CD4-positive, alpha-beta memory T cell (primary cell): ENCODE results near the gene WRAP73. TPM values are rescaled to one million over a fixed set of nuclear protein-coding genes. Genes with fewer than 3 reads are reported as not detected.

Source experiments
- CTCF ChIA-PET: fragments of 350-600 bp; sonication (Branson Sonifier 250); formaldehyde crosslinking; loops from one replicate; lab custom pipeline; 2021; ENCODE audit warnings: inconsistent platforms; ENCODE audit not compliant: partially characterized antibody; lab: Charles Lee
- POLR2A ChIA-PET: fragments of 350-600 bp; sonication (Branson Sonifier 250); formaldehyde crosslinking; loops from one replicate; lab custom pipeline; 2021; ENCODE audit not compliant: partially characterized antibody; lab: Charles Lee
- DNase-seq, 5 donors: peaks; one replicate each; pipeline versions ENCODE4 v3.0.0 to v3.0.0-alpha.2; 2020 to 2022; ENCODE audit warnings: mixed read lengths in 1 of 5
- H3K27ac ChIP-seq: one replicate; pipeline ENCODE4 v1.7.0; 2013; ENCODE audit warnings: low read depth, low read length
- H3K27me3 ChIP-seq: 2 replicates; pipeline ENCODE4 v1.7.0; 2013; ENCODE audit warnings: mild to moderate bottlenecking, low read length, moderate library complexity; ENCODE audit not compliant: insufficient read depth
- H3K36me3 ChIP-seq: 2 replicates; pipeline ENCODE4 v1.7.0; 2013; ENCODE audit warnings: mild to moderate bottlenecking, low read length, moderate library complexity; ENCODE audit not compliant: insufficient read depth
- H3K4me1 ChIP-seq: 2 replicates; pipeline ENCODE4 v1.7.0; 2013; ENCODE audit warnings: mild to moderate bottlenecking, low read length, moderate library complexity; ENCODE audit not compliant: insufficient read depth
- H3K4me3 ChIP-seq, 2 donors: one replicate each; pipeline ENCODE4 v1.7.0; 2013; ENCODE audit warnings: low read length in 2 of 2, mild to moderate bottlenecking in 1 of 2
- H3K9me3 ChIP-seq, 2 donors: one replicate each; pipeline ENCODE4 v1.7.0; 2013; ENCODE audit warnings: low read length in 2 of 2, control low read depth in 1 of 2; ENCODE audit not compliant: control insufficient read depth in 1 of 2
- H3K27ac Mint-ChIP-seq, 7 donors: one replicate each; pipeline ENCODE4 v1.8.0; 2020 to 2021; ENCODE audit warnings: mixed read lengths in 7 of 7, mild to moderate bottlenecking in 6 of 7, inconsistent platforms in 3 of 7, moderate library complexity in 3 of 7
- H3K27me3 Mint-ChIP-seq, 2 donors: one replicate each; pipeline ENCODE4 v1.8.0; 2020 to 2021; ENCODE audit warnings: mixed read lengths in 2 of 2
- H3K36me3 Mint-ChIP-seq, 2 donors: one replicate each; pipeline ENCODE4 v1.8.0; 2020 to 2021; ENCODE audit warnings: mixed read lengths in 2 of 2, inconsistent platforms in 1 of 2, mild to moderate bottlenecking in 1 of 2
- H3K4me1 Mint-ChIP-seq, 4 donors: one replicate each; pipeline ENCODE4 v1.8.0; 2020 to 2021; ENCODE audit warnings: mixed read lengths in 4 of 4, mild to moderate bottlenecking in 1 of 4
- H3K4me3 Mint-ChIP-seq, 8 donors: one replicate each; pipeline ENCODE4 v1.8.0; 2020 to 2021; ENCODE audit warnings: mixed read lengths in 8 of 8, mild to moderate bottlenecking in 7 of 8, moderate library complexity in 6 of 8, inconsistent platforms in 3 of 8
- H3K9me3 Mint-ChIP-seq, 8 donors: one replicate each; pipeline ENCODE4 v1.8.0; 2020 to 2021; ENCODE audit warnings: mixed read lengths in 8 of 8, mild to moderate bottlenecking in 5 of 8, inconsistent platforms in 3 of 8, moderate library complexity in 1 of 8
- intact Hi-C: fragments of 100-400 bp; cut with micrococcal nuclease; formaldehyde crosslinking; loops from one replicate; pipeline ENCODE4 v1.15.1; 2023
- polyA plus RNA-seq, 2 donors: library from polyadenylated mRNA; unstranded; fragments of 300-500 nt; fragmentation: Illumina TruSeq; gene quantifications; one replicate each; pipeline ENCODE4 v1.2.3, GENCODE V29; 2021
- total RNA-seq, 2 experiments: library from RNA; stranded (reverse); gene quantifications; one replicate each; pipeline ENCODE4 v1.2.3, GENCODE V29; 2021

The WRAP73 gene
- total and polyA plus RNA-seq, 4 experiments from 2014 or later = 24.4 to 40.7 (median 34.6) TPM

- Mint-ChIP-seq H3K27me3 (no peaks in the 10 kb centered on the region), H3K36me3 (peaks cover 33 to 56% of the 10 kb centered on the region in 2 donors), H3K27ac (no peak overlapping the region), H3K9me3 (no peaks in the 10 kb centered on the region), H3K4me1 (peaks cover 3 to 13% (median 7%) of the 10 kb centered on the region in 4 donors), H3K4me3 (no peak overlapping the region)
- Histone ChIP-seq H3K27ac (no peak overlapping the region), H3K4me3 (no peak overlapping the region), H3K9me3 (no peaks in the 10 kb centered on the region), H3K36me3 (peaks cover 18% of the 10 kb centered on the region), H3K4me1 (peaks cover 4% of the 10 kb centered on the region), H3K27me3 (no peaks in the 10 kb centered on the region)
- CTCF ChIA-PET = no interaction called here
- intact Hi-C loops = no loop called here
- no peak for DNase-seq
- POLR2A ChIA-PET = no interaction called here
These were observed 6.8 kb downstream of the WRAP73 start for GRCh38 chr1:3642919-3643675.

DNA sequence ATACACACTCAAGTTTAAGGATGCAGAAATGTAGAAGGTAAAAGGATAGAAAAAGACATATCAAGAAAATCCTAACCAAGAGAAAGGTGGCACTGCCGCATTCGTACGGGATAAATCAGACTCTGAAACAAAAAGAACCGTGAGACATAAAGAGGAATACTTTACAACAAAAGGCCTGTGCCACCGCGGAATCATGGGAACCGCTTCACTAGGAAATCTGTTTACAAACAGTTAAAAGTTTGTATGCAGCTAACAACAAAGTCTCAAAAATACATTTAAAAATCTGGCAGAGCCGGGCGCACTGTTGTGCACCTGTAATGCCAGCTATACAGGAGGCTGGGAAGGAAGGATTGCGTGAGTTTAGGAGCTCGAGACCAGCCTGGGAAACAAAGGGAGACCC lies 8.1 kb downstream of the WRAP73 start:
- H3K36me3 ChIP-seq = peaks cover 29% of the 10 kb centered on the region
- no peak overlapping the region for H3K4me3 ChIP-seq
- intact Hi-C loops = no loop called here
- Mint-ChIP-seq H3K9me3 (no peaks in the 10 kb centered on the region), H3K36me3 (peaks cover 35 to 56% of the 10 kb centered on the region in 2 donors), H3K27me3 (no peaks in the 10 kb centered on the region), H3K27ac (no peak overlapping the region), H3K4me1 (peaks cover 0 to 7% (median 2%) of the 10 kb centered on the region in 4 donors), H3K4me3 (no peak overlapping the region)
- no peaks in the 10 kb centered on the region for H3K9me3 ChIP-seq
- POLR2A ChIA-PET = no interaction called here
- H3K27me3 ChIP-seq = no peaks in the 10 kb centered on the region
- DNase-seq = no peak
- CTCF ChIA-PET = interaction anchor here (1.1 kb wide), 1 partner anchor 23 kb away, joined by 3 read pairs; no protein-coding TSS in a partner anchor
- no peaks in the 10 kb centered on the region for H3K4me1 ChIP-seq
- H3K27ac ChIP-seq = no peak overlapping the region

GRCh38 chr1:3641046-3641760 lies 8.7 kb downstream of the WRAP73 start:
- peaks cover 40 to 57% of the 10 kb centered on the region in 2 donors for H3K36me3 Mint-ChIP-seq
- H3K36me3 ChIP-seq = peaks cover 29% of the 10 kb centered on the region
- no peak overlapping the region for H3K27ac Mint-ChIP-seq
- H3K27ac ChIP-seq = no peak overlapping the region
- H3K27me3 Mint-ChIP-seq = no peaks in the 10 kb centered on the region
- no peaks in the 10 kb centered on the region for H3K9me3 Mint-ChIP-seq
- H3K4me1 Mint-ChIP-seq = peaks cover 0 to 7% (median 2%) of the 10 kb centered on the region in 4 donors
- CTCF ChIA-PET = interaction anchor here (1.1 kb wide), 1 partner anchor 22 kb away, joined by 3 read pairs; no protein-coding TSS in a partner anchor
- H3K4me3 ChIP-seq = no peak overlapping the region
- no peaks in the 10 kb centered on the region for H3K4me1 ChIP-seq
- H3K4me3 Mint-ChIP-seq = no peak overlapping the region
- intact Hi-C loops = no loop called here
- no peaks in the 10 kb centered on the region for H3K27me3 ChIP-seq
- POLR2A ChIA-PET = no interaction called here
- H3K9me3 ChIP-seq = no peaks in the 10 kb centered on the region
- no peak for DNase-seq

- Histone ChIP-seq H3K27me3 (no peaks in the 10 kb centered on the region), H3K4me3 (no peak overlapping the region), H3K27ac (no peak overlapping the region), H3K9me3 (no peaks in the 10 kb centered on the region), H3K4me1 (no peaks in the 10 kb centered on the region), H3K36me3 (peaks cover 31% of the 10 kb centered on the region)
- intact Hi-C loops = no loop called here
- H3K9me3 Mint-ChIP-seq = no peaks in the 10 kb centered on the region
- H3K4me3 Mint-ChIP-seq = no peak overlapping the region
- DNase-seq = no peak
- ChIA-PET POLR2A (no interaction called here), CTCF (no interaction called here)
- peaks cover 38 to 59% of the 10 kb centered on the region in 2 donors for H3K36me3 Mint-ChIP-seq
- H3K27me3 Mint-ChIP-seq = no peaks in the 10 kb centered on the region
- peaks cover 0 to 7% (median 2%) of the 10 kb centered on the region in 4 donors for H3K4me1 Mint-ChIP-seq
- H3K27ac Mint-ChIP-seq = peak overlapping the region in 1 of 7 donors; percentile 48
These were observed 9.6 kb downstream of the WRAP73 start for GRCh38 chr1:3640121-3640837.

DNA sequence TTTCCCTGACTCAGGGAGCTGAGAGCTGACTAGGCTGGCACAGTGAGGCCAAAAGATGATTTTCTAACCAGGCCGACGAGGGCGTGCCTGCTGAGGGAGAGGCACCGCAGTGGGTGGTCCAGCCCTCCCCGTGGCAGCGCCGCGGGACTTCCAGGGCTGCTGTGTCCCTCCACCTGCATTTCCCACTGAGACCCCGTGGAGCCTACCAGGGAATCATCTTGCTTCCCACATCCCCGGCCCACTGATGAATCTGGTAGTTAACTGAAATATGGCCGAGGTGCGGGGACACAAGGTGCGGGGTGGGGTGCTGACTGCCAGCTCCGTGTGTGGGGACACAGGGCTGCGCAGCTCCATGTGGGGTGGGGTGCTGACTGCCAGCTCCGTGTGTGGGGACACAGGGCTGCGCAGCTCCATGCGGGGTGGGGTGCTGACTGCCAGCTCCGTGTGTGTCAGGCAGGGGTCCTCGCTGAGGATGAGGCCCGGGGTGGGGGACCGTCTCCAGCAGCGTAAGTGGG lies 10.4 kb downstream of the WRAP73 start:
- Mint-ChIP-seq H3K36me3 (peaks cover 34 to 59% of the 10 kb centered on the region in 2 donors), H3K27ac (no peak overlapping the region), H3K4me3 (no peak overlapping the region), H3K9me3 (no peaks in the 10 kb centered on the region), H3K27me3 (no peaks in the 10 kb centered on the region), H3K4me1 (peaks cover 0 to 7% (median 2%) of the 10 kb centered on the region in 4 donors)
- H3K36me3 ChIP-seq = peaks cover 39% of the 10 kb centered on the region
- no peak overlapping the region for H3K4me3 ChIP-seq
- H3K9me3 ChIP-seq = no peaks in the 10 kb centered on the region
- H3K4me1 ChIP-seq = no peaks in the 10 kb centered on the region
- intact Hi-C loops = no loop called here
- H3K27me3 ChIP-seq = no peaks in the 10 kb centered on the region
- POLR2A ChIA-PET = no interaction called here
- CTCF ChIA-PET = no interaction called here
- DNase-seq = no peak
- H3K27ac ChIP-seq = no peak overlapping the region

DNA sequence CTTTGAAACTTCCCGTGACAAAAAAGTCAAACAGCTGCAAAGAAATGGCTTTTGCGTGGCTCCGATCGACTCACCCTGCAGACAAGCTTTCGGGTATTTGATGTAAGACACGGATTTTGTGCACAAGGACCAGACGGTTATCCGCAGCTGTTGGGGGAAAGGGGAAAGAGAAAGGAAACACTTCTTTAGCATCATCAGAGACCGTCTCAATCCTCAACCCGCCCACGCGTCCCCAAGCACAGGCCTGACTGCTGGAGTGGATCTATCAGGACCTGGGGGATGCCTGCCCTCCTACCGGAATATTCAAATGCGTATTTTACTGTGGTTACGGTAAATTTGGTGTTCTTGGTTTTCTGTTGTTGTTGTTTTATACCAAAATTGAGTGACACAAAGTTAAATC lies 11.2 kb downstream of the WRAP73 start:
- intact Hi-C loops = no loop called here
- Histone ChIP-seq H3K27me3 (no peaks in the 10 kb centered on the region), H3K27ac (no peak overlapping the region), H3K9me3 (no peaks in the 10 kb centered on the region), H3K36me3 (peaks cover 43% of the 10 kb centered on the region), H3K4me3 (no peak overlapping the region), H3K4me1 (no peaks in the 10 kb centered on the region)
- H3K4me3 Mint-ChIP-seq = no peak overlapping the region
- no peak for DNase-seq
- ChIA-PET CTCF (no interaction called here), POLR2A (no interaction called here)
- H3K27me3 Mint-ChIP-seq = no peaks in the 10 kb centered on the region
- H3K4me1 Mint-ChIP-seq = peaks cover 0 to 7% (median 2%) of the 10 kb centered on the region in 4 donors
- peaks cover 34 to 58% of the 10 kb centered on the region in 2 donors for H3K36me3 Mint-ChIP-seq
- H3K9me3 Mint-ChIP-seq = no peaks in the 10 kb centered on the region
- H3K27ac Mint-ChIP-seq = no peak overlapping the region

GRCh38 chr1:3638027-3638426 lies 11.9 kb downstream of the WRAP73 start:
- ChIA-PET POLR2A (no interaction called here), CTCF (interaction anchor here (0.7 kb wide), 1 partner anchor 11 kb away, joined by 3 read pairs; no protein-coding TSS in a partner anchor)
- H3K36me3 Mint-ChIP-seq = peaks cover 33 to 60% of the 10 kb centered on the region in 2 donors
- peaks cover 0 to 7% (median 2%) of the 10 kb centered on the region in 4 donors for H3K4me1 Mint-ChIP-seq
- no peak for DNase-seq
- Histone ChIP-seq H3K4me1 (no peaks in the 10 kb centered on the region), H3K27ac (no peak overlapping the region), H3K27me3 (no peaks in the 10 kb centered on the region), H3K4me3 (no peak overlapping the region), H3K36me3 (peaks cover 47% of the 10 kb centered on the region), H3K9me3 (no peaks in the 10 kb centered on the region)
- H3K4me3 Mint-ChIP-seq = no peak overlapping the region
- no peaks in the 10 kb centered on the region for H3K27me3 Mint-ChIP-seq
- H3K27ac Mint-ChIP-seq = no peak overlapping the region
- no peaks in the 10 kb centered on the region for H3K9me3 Mint-ChIP-seq
- intact Hi-C loops = no loop called here
